ENCODE data around the gene MOB3C. TPM values are rescaled to one million over a fixed set of nuclear protein-coding genes. Genes with fewer than 3 reads are reported as not detected.
"Not testable (repeated sequence)": the region's sequence is repeated elsewhere in the genome, so short reads cannot be mapped to it uniquely, and the experiment has no call there.

Gene MOB3C
- total and polyA plus RNA-seq, 3 donors from 2014 or later: 8.3 to 16.0 (median 13.2) TPM

DNA sequence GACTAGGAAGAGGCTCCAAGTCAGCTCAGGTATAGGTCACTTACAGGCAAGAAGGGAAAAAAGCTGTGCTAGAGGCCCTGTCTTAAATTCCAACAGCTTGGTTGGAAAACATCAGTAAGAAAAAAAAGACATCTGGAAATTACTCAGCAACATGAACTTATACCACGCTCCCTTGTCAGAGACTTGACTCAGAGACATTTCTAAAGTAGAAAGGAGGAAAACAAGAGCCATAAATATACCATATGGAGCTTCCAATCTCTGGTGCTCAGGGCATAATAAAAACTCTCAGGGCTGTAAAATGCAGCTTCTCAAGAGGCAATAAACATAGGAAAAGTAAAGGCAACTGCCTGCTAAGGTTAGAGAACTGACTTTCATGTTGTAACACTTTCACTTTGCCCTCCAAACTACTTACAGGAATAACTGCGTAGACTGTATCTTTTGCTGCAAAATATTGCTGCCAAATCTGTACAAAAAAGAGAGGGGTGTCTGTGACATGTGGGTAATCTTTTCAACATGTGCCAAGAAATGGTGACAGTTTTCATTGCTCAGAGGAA, 36.9 kb upstream of the MOB3C start:
- no peaks in the 10 kb centered on the region for H3K27me3 ChIP-seq
- 74 to 86% methylated on average over 2 of the region's 2 CpGs for WGBS, 2 donors
- DNase-seq: no peak
- H3K4me3 ChIP-seq: no peak overlapping the region
- no peak for TF ChIP-seq POLR2A (IDR thresholded peaks at IDR 0.05)
- TF ChIP-seq CTCF (IDR thresholded peaks at IDR 0.05): no peak
- no peaks in the 10 kb centered on the region for H3K9me3 ChIP-seq
- H3K36me3 ChIP-seq (ENCODE audit: low read depth, missing control alignments): no peaks in the 10 kb centered on the region
- intact Hi-C loops (cut with DNase I; ENCODE audit: low total_unique reads): no loop called here
- no peaks in the 10 kb centered on the region for H3K4me1 ChIP-seq
- no peak overlapping the region for H3K27ac ChIP-seq

DNA sequence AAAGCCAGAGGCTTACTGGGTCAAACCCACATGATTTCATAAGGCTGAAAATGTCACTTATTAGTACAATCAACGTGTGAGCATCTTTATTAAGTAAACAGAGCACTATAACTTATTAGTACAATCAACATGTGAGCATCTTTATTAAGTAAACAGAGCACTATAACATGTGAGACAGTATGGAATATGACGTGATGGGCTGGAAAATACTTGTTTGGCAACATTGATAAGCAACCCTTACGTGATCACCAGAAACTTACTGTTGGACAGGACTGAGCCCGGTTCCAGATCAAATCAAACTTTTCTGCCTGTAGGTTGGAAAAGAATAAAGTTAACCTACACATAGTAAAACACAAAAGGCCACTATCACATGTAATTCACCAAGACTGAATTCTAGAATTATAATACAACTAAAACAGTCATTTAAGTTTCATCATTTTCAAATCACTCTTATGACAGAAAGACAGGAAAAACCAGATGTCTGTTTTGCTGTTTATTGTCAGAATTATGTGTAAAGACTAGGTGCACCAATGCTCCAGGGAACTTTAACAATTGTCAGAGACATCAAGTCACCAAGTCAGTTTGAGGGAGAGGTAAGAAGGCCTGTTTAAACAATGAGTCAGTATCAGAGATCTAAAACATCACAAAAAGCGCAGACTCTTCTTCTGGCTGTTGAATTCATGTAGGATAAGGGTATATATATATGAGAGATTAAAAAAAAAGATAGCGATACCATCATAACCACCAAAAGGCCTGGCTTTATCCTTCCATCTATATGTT, 35.9 kb upstream of the MOB3C start:
- Histone ChIP-seq H3K36me3 (ENCODE audit: low read depth, missing control alignments) (no peaks in the 10 kb centered on the region), H3K27ac (no peak overlapping the region), H3K9me3 (no peaks in the 10 kb centered on the region), H3K27me3 (no peaks in the 10 kb centered on the region), H3K4me3 (no peak overlapping the region), H3K4me1 (no peaks in the 10 kb centered on the region)
- 69 to 74% methylated on average over 6 of the region's 6 CpGs for WGBS, 2 donors
- intact Hi-C loops (cut with DNase I; ENCODE audit: low total_unique reads): no loop called here
- no peak for TF ChIP-seq CTCF (IDR thresholded peaks at IDR 0.05)
- no peak for TF ChIP-seq POLR2A (IDR thresholded peaks at IDR 0.05)
- no peak for DNase-seq

- 96 to 100% methylated on average over 2 to 3 of the region's 3 CpGs for WGBS, 2 donors
- intact Hi-C loops (cut with DNase I; ENCODE audit: low total_unique reads): not testable (repeated sequence)
Observed at GRCh38 chr1:46651152-46651551, 34.5 kb upstream of the MOB3C start.

GRCh38 chr1:46650491-46650890, 33.9 kb upstream of the MOB3C start:
- H3K36me3 ChIP-seq (ENCODE audit: low read depth, missing control alignments): no peaks in the 10 kb centered on the region
- 97 to 98% methylated on average over 3 of the region's 3 CpGs for WGBS, 2 donors
- H3K27ac ChIP-seq: no peak overlapping the region

More at GRCh38 chr1:46651152-46651551, 34.5 kb upstream of the MOB3C start:
- not testable (repeated sequence) for H3K9me3 ChIP-seq; H3K36me3 ChIP-seq (ENCODE audit: low read depth, missing control alignments); DNase-seq; H3K4me1 ChIP-seq; H3K4me3 ChIP-seq; H3K27ac ChIP-seq; H3K27me3 ChIP-seq

GRCh38 chr1:46649764-46650163, 33.2 kb upstream of the MOB3C start:
- H3K9me3 ChIP-seq: no peaks in the 10 kb centered on the region
- H3K27ac ChIP-seq: no peak overlapping the region
- no peaks in the 10 kb centered on the region for H3K27me3 ChIP-seq
- H3K36me3 ChIP-seq (ENCODE audit: low read depth, missing control alignments): no peaks in the 10 kb centered on the region
- no peaks in the 10 kb centered on the region for H3K4me1 ChIP-seq
- no peak for DNase-seq
- intact Hi-C loops (cut with DNase I; ENCODE audit: low total_unique reads): no loop called here
- no peak for TF ChIP-seq POLR2A (IDR thresholded peaks at IDR 0.05)
- no peak for TF ChIP-seq CTCF (IDR thresholded peaks at IDR 0.05)
- H3K4me3 ChIP-seq: no peak overlapping the region
- 94 to 98% methylated on average over 2 of the region's 2 CpGs for WGBS, 2 donors

More at GRCh38 chr1:46650491-46650890, 33.9 kb upstream of the MOB3C start:
- H3K9me3 ChIP-seq: no peaks in the 10 kb centered on the region
- intact Hi-C loops (cut with DNase I; ENCODE audit: low total_unique reads): no loop called here
- H3K4me3 ChIP-seq: no peak overlapping the region
- H3K27me3 ChIP-seq: no peaks in the 10 kb centered on the region
- TF ChIP-seq POLR2A (IDR thresholded peaks at IDR 0.05) (no peak), CTCF (IDR thresholded peaks at IDR 0.05) (no peak)
- DNase-seq: no peak
- H3K4me1 ChIP-seq: no peaks in the 10 kb centered on the region
